Globus pallidus (tissue), 1 donor: Measurements from ENCODE around the gene IFT27.

ENCODE experiments used
- DNase-seq: peaks from one replicate; pipeline ENCODE4 v3.0.0-alpha.2; 2015; ENCODE audit warnings: low spot score

Gene IFT27

DNA sequence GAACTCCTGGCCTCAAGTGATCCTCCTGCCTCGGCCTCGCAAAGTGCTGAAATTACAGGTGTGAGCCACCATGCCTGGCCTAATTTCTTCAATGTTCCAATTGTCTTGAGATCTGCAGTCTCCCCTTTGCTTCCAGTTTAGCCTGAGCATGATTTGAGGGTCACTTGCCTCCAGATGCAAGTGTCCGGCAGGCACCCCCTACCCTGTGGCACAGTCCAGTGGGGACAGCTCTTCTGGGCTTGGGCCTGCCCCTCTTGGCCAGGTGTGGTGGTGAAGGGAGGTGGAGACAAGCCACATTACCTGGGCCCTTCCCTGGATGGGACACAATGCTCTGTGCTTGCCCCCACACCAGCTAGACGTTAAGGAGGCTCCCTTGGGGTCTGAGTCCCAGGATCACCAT lies 51.1 kb downstream of the IFT27 start:
- no peak for DNase-seq

DNA sequence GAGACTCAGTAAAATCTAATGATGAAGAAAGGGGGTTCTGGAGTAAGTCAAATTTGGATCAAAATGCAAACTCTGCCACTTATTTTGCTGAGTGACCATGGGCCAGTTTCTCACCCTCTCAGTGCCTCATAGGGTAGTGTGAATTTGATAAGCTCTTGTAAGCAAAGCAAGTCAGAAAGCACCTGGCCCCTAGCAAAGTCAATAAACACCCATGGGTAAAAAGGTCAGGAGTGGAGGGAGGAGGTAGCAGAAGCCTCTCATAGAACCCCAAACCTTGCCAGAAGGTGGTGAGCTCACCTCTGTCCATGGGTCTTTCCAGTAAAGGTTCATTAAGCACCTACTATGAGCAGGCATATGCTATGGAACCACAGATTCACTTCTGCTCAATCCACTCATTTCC lies 53.9 kb downstream of the IFT27 start:
- no peak for DNase-seq

DNA sequence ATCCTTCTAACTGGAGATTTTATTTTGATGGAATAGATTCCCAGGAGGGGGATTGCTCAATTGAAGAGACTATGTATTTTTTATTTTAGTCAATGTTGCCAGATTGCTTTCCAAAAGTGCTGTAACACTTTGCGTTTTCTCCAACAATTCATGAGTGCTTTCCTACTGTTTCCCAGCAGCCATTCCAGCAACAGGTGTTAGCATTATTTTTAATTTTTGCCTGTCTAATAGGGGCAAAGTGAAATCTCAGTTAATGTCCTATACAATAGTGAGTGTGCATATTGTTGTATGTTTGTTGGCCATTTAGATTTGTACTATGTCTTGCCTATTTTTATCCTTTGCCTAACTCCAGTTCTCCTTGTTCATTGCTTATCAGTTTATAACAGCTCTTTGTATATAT lies 60.3 kb downstream of the IFT27 start:
- no peak for DNase-seq

DNA sequence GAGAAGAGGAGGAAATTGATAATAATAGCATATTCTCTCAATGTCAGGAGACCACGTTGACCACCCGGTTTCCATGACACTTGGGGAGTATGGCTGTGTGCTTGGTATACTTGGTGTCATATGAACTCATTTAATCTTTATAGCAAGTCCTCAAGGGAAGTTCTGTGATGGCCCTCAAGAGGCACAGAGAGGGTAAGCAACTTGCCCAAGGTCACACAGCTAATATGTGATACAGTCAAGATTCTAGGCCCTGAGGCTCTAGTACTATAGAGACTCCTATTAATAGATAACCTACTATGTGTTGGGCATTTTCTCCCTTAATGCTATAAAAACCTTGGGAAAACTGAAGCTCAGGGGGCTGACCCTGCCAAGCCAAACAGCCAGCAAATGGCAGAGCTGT lies 61.8 kb downstream of the IFT27 start:
- no peak for DNase-seq

DNA sequence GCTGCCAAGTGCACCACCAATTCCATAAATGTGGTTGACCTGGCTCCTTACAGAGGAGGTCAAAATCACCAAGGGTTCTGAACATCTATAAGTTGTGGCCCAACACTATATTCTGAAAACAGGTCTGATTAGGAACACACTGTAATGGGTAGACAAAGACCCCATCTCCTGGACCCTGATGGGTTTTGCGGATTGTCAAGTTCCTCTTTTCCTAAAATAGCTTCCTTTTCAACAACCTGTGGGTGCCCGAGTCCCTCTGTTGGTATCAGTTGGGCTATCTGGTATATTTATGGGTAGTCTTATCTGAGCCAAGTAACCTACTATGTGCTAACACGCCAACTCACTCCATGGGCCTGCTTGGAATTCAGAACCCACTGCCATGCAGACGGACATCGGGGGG lies 62.5 kb downstream of the IFT27 start:
- no peak for DNase-seq
